SU-DHL-6 (cell line): ENCODE data around the gene MRPS6.

Experiments used
- H2AFZ ChIP-seq: fragments of 200-600 bp; sonication (generic); 2 replicates; pipeline ENCODE4 v1.6.1; 2014; ENCODE audit warnings: low read depth, mild to moderate bottlenecking, moderate library complexity, mixed read lengths, antibody characterized with exemption, low read length; ENCODE audit not compliant: severe bottlenecking
- H3F3A ChIP-seq: fragments of 200-600 bp; shearing (Covaris generic); 2 replicates; pipeline ENCODE4 v1.6.0; 2016; ENCODE audit warnings: antibody characterized with exemption, mild to moderate bottlenecking; ENCODE audit not compliant: insufficient read depth
- H3K27ac ChIP-seq: fragments of 200-600 bp; sonication (generic); 2 replicates; pipeline ENCODE4 v1.5.1; 2016; ENCODE audit warnings: low read depth, mild to moderate bottlenecking, low read length, moderate library complexity, mixed read lengths
- H3K27me3 ChIP-seq: fragments of 200-600 bp; sonication (generic), shearing (Covaris generic); 2 replicates; pipeline ENCODE4 v1.6.0; 2014; ENCODE audit warnings: mild to moderate bottlenecking, low read length
- H3K36me3 ChIP-seq: fragments of 200-600 bp; sonication (generic); 2 replicates; pipeline ENCODE4 v1.6.1; 2014; ENCODE audit warnings: mild to moderate bottlenecking, low read length, mixed read lengths
- H3K4me2 ChIP-seq: fragments of 300-600, 200-600 bp; shearing (Covaris generic), sonication (generic); 2 replicates; pipeline ENCODE4 v1.6.0; 2014; ENCODE audit warnings: low read length, low read depth, mild to moderate bottlenecking; ENCODE audit not compliant: poor library complexity, severe bottlenecking
- H3K4me3 ChIP-seq: fragments of 200-600 bp; sonication (generic); 2 replicates; pipeline ENCODE4 v1.5.1; 2014; ENCODE audit warnings: antibody characterized with exemption, low read length, mild to moderate bottlenecking, mixed read lengths; ENCODE audit not compliant: insufficient read depth, poor library complexity, severe bottlenecking
- H3K79me2 ChIP-seq: fragments of 200-600 bp; sonication (generic); 2 replicates; pipeline ENCODE4 v1.6.1; 2014; ENCODE audit warnings: mild to moderate bottlenecking, low read length, moderate library complexity; ENCODE audit not compliant: insufficient read depth
- H3K9ac ChIP-seq: fragments of 200-600 bp; sonication (generic); 2 replicates; pipeline ENCODE4 v1.7.0; 2014; ENCODE audit warnings: mild to moderate bottlenecking, low read length
- H3K9me2 ChIP-seq: fragments of 200-600 bp; sonication (generic); replicated peaks from 2 replicates; pipeline ENCODE4 v1.6.1; 2014; ENCODE audit warnings: low read length; ENCODE audit not compliant: insufficient read depth
- H3K9me3 ChIP-seq: fragments of 200-600 bp; sonication (generic); 2 replicates; pipeline ENCODE4 v1.6.1; 2014; ENCODE audit warnings: low read length, mixed read lengths; ENCODE audit not compliant: insufficient read depth
- H4K20me1 ChIP-seq: fragments of 200-600 bp; sonication (generic); 2 replicates; pipeline ENCODE4 v1.6.1; 2014; ENCODE audit warnings: low read depth, mild to moderate bottlenecking, antibody characterized with exemption, low read length, moderate library complexity, mixed read lengths
- EZH2phosphoT487 ChIP-seq: fragments of 200-600 bp; sonication (generic), shearing (Covaris generic); conservative IDR thresholded peaks from 2 replicates; pipeline ENCODE4 v1.6.1; 2018; ENCODE audit warnings: mild to moderate bottlenecking, antibody characterized with exemption, low read length, moderate library complexity, mixed read lengths
- TF ChIP-seq, protein P1 (sequence below): fragments of 200-600 bp; sonication (generic); IDR thresholded peaks from one replicate; pipeline ENCODE4 v1.5.1; 2017; ENCODE audit warnings: antibody characterized with exemption, mild to moderate bottlenecking, low read length, moderate library complexity; ENCODE audit not compliant: insufficient read depth, poor library complexity, severe bottlenecking

Gene MRPS6

DNA sequence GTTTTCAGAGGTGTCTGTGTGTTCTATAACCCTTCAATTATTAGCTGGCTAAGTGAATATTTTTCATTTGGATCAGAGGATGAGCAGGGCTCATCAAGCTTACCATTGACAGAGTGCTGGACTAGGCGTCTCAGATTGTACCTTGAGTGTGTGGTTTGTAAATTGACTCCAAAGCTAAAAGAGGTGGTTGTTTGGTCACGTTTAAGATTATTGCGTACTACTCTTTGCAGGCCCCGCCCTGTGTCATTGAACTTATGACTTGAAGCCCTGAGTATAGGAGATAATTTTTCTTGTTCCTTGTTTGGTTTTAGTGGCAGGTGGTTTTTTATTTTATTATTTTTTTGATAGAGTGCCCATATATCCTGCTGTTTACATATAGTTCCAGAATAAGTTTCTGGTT lies 17.7 kb downstream of the MRPS6 start:
- no peak overlapping the region for H3K4me2 ChIP-seq
- H3K9me2 ChIP-seq: no peaks in the 10 kb centered on the region
- H4K20me1 ChIP-seq: 0 out of 2 replicates have a peak, but pooled peaks cover 3% of the 10 kb centered on the region
- TF ChIP-seq, protein P1, sequence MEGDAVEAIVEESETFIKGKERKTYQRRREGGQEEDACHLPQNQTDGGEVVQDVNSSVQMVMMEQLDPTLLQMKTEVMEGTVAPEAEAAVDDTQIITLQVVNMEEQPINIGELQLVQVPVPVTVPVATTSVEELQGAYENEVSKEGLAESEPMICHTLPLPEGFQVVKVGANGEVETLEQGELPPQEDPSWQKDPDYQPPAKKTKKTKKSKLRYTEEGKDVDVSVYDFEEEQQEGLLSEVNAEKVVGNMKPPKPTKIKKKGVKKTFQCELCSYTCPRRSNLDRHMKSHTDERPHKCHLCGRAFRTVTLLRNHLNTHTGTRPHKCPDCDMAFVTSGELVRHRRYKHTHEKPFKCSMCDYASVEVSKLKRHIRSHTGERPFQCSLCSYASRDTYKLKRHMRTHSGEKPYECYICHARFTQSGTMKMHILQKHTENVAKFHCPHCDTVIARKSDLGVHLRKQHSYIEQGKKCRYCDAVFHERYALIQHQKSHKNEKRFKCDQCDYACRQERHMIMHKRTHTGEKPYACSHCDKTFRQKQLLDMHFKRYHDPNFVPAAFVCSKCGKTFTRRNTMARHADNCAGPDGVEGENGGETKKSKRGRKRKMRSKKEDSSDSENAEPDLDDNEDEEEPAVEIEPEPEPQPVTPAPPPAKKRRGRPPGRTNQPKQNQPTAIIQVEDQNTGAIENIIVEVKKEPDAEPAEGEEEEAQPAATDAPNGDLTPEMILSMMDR: no peak
- no peak for TF ChIP-seq EZH2phosphoT487
- H3K27ac ChIP-seq: no peak overlapping the region
- H3K9ac ChIP-seq: no peak overlapping the region
- H3K4me3 ChIP-seq: no peak overlapping the region
- H3K36me3 ChIP-seq: no peaks in the 10 kb centered on the region
- no peak overlapping the region for H2AFZ ChIP-seq
- H3F3A ChIP-seq: no peaks in the 10 kb centered on the region
- no peaks in the 10 kb centered on the region for H3K9me3 ChIP-seq
- peaks cover 88% of the 10 kb centered on the region for H3K79me2 ChIP-seq
- no peaks in the 10 kb centered on the region for H3K27me3 ChIP-seq

DNA sequence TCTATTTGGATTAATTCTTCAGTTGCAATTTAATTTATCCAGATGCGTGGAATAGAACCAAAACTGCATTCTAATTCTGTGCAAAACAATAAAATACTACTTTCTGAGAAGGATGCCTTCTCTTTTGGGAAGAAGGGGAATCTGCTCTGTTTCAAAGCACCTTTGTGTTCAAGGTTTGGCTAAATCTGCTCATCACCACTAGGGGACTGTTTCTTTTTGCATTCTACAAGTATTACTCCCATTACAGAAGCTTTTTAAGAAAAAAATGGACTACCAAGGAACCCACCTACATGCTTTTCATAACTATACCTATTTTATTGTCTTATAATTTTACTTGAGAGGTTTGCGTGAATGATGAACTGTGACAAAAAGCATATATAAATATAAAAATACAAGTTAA lies 18.2 kb downstream of the MRPS6 start:
- no peaks in the 10 kb centered on the region for H3K36me3 ChIP-seq
- no peak overlapping the region for H3K27ac ChIP-seq

DNA sequence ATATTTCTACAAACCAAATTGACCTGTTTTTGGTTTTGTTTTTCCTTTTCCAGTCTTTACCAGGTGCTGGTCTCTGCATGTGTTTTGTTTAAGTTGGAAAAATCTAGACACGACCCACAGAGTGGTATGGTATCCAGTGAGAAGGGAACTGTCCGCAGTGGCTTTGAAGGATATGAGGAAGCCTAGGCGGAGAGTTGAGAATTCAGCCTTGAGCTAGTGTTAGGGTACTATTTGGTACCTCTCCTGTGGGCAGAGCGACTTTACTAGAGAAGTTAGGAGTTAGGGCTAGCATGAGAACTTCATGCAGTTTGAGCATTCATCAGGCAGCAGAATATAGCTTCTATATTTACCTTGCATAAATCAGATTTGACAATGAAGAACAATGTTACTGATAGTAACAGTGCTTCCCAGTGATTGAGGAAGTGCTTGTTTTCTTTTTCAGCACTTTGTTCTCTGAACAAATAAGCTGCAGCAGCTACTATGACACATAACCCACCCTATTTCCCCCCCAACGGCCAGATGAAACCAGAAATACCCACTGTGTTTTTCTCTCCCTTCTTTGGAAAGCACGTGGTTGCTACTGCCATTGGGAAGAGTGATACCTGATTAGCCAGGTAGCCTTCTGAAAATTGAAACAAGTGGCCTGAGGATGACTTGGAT lies 19.0 kb downstream of the MRPS6 start:
- peaks cover 88% of the 10 kb centered on the region for H3K79me2 ChIP-seq
- no peak overlapping the region for H3K4me3 ChIP-seq
- H3K4me2 ChIP-seq: no peak overlapping the region
- H3K27me3 ChIP-seq: no peaks in the 10 kb centered on the region
- no peaks in the 10 kb centered on the region for H3K9me3 ChIP-seq
- no peak for TF ChIP-seq EZH2phosphoT487
- TF ChIP-seq, protein P1: no peak
- H3K9ac ChIP-seq: no peak overlapping the region
- H3K9me2 ChIP-seq: no peaks in the 10 kb centered on the region
- no peaks in the 10 kb centered on the region for H3F3A ChIP-seq
- H3K36me3 ChIP-seq: no peaks in the 10 kb centered on the region
- H3K27ac ChIP-seq: no peak overlapping the region
- no peak overlapping the region for H2AFZ ChIP-seq
- 0 out of 2 replicates have a peak, but pooled peaks cover 3% of the 10 kb centered on the region for H4K20me1 ChIP-seq

More for the DNA sequence above, 18.2 kb downstream of the MRPS6 start:
- Histone ChIP-seq H3K79me2 (peaks cover 88% of the 10 kb centered on the region), H3K9me3 (no peaks in the 10 kb centered on the region), H3K9me2 (no peaks in the 10 kb centered on the region), H3K9ac (no peak overlapping the region), H3K27me3 (no peaks in the 10 kb centered on the region), H3K4me3 (no peak overlapping the region), H4K20me1 (0 out of 2 replicates have a peak, but pooled peaks cover 3% of the 10 kb centered on the region), H3K4me2 (no peak overlapping the region), H3F3A (no peaks in the 10 kb centered on the region), H2AFZ (no peak overlapping the region)
- no peak for TF ChIP-seq EZH2phosphoT487
- TF ChIP-seq, protein P1: peak; percentile 11
